ENCODE results near the gene EPS8L1. TPM values are rescaled to one million over a fixed set of nuclear protein-coding genes. Genes with fewer than 3 reads are reported as not detected.

EPS8L1 gene
- total RNA-seq, 1 donor from 2014 or later, result 54.0 TPM

- peak overlapping the region; percentile 83 for H3K27ac Mint-ChIP-seq
- H3K4me3 Mint-ChIP-seq, result peak overlapping the region; percentile 79
- DNase-seq (ENCODE audit: extremely low spot score, unreplicated experiment), result no peak
- peaks cover 69% of the 10 kb centered on the region for H3K27me3 Mint-ChIP-seq
- peaks cover 12% of the 10 kb centered on the region for H3K4me1 Mint-ChIP-seq (ENCODE audit: unreplicated experiment)
- no peaks in the 10 kb centered on the region for H3K36me3 Mint-ChIP-seq
- no peaks in the 10 kb centered on the region for H3K9me3 Mint-ChIP-seq
- no peak for TF ChIP-seq CTCF (conservative IDR thresholded peaks at IDR 0.05)
Measured at GRCh38 chr19:55076321-55076720, 652 bp downstream of the EPS8L1 start.

- Mint-ChIP-seq H3K4me1 (ENCODE audit: unreplicated experiment) (peaks cover 12% of the 10 kb centered on the region), H3K27me3 (peaks cover 66% of the 10 kb centered on the region), H3K27ac (peak overlapping the region; percentile 48), H3K4me3 (peak overlapping the region; percentile 79), H3K9me3 (no peaks in the 10 kb centered on the region), H3K36me3 (no peaks in the 10 kb centered on the region)
- TF ChIP-seq CTCF (conservative IDR thresholded peaks at IDR 0.05), result no peak
- DNase-seq (ENCODE audit: extremely low spot score, unreplicated experiment), result no peak
Measured at GRCh38 chr19:55077106-55077505, 1.4 kb downstream of the EPS8L1 start.

- H3K4me1 Mint-ChIP-seq (ENCODE audit: unreplicated experiment), result peaks cover 12% of the 10 kb centered on the region
- H3K27me3 Mint-ChIP-seq, result peaks cover 68% of the 10 kb centered on the region
- peak overlapping the region; percentile 29 for H3K27ac Mint-ChIP-seq
- H3K4me3 Mint-ChIP-seq, result peak overlapping the region; percentile 52
- TF ChIP-seq CTCF (conservative IDR thresholded peaks at IDR 0.05), result no peak
- peaks cover 4% of the 10 kb centered on the region for H3K36me3 Mint-ChIP-seq
- DNase-seq (ENCODE audit: extremely low spot score, unreplicated experiment), result no peak
- no peaks in the 10 kb centered on the region for H3K9me3 Mint-ChIP-seq
Measured at GRCh38 chr19:55078996-55079395, 3.3 kb downstream of the EPS8L1 start.

GRCh38 chr19:55079400-55080038 lies 3.9 kb downstream of the EPS8L1 start:
- Mint-ChIP-seq H3K27ac (peak overlapping the region; percentile 87), H3K4me1 (ENCODE audit: unreplicated experiment) (peaks cover 12% of the 10 kb centered on the region), H3K9me3 (no peaks in the 10 kb centered on the region), H3K27me3 (peaks cover 69% of the 10 kb centered on the region), H3K4me3 (peak overlapping the region; percentile 86), H3K36me3 (peaks cover 4% of the 10 kb centered on the region)
- DNase-seq (ENCODE audit: extremely low spot score, unreplicated experiment), result no peak
- no peak for TF ChIP-seq CTCF (conservative IDR thresholded peaks at IDR 0.05)

- H3K27me3 Mint-ChIP-seq, result peaks cover 71% of the 10 kb centered on the region
- H3K9me3 Mint-ChIP-seq, result no peaks in the 10 kb centered on the region
- H3K4me3 Mint-ChIP-seq, result peak overlapping the region; percentile 86
- H3K4me1 Mint-ChIP-seq (ENCODE audit: unreplicated experiment), result peaks cover 12% of the 10 kb centered on the region
- no peak for DNase-seq (ENCODE audit: extremely low spot score, unreplicated experiment)
- TF ChIP-seq CTCF (conservative IDR thresholded peaks at IDR 0.05), result no peak
- peaks cover 4% of the 10 kb centered on the region for H3K36me3 Mint-ChIP-seq
- peak overlapping the region; percentile 87 for H3K27ac Mint-ChIP-seq
Measured at GRCh38 chr19:55080121-55080967, 4.7 kb downstream of the EPS8L1 start.
